Gastrocnemius medialis (tissue), 4 donors: ENCODE results near the gene TDRD3. TPM values are rescaled to one million over a fixed set of nuclear protein-coding genes. Genes with fewer than 3 reads are reported as not detected.
"Not testable (repeated sequence)": the region's sequence is repeated elsewhere in the genome, so short reads cannot be mapped to it uniquely, and the experiment has no call there.

Experiments used
- ATAC-seq, 2 donors: fragments of 150-250 bp; one replicate each; pipeline ENCODE4 v1.9.1; 2016
- DNase-seq, 2 donors: peaks; one replicate each; pipeline ENCODE4 v3.0.0-alpha.2; 2019
- H3K27ac ChIP-seq, 4 donors: fragments of 200-600 bp; sonication (generic); 1 replicate in 1 of 4; 2 replicates in 3 of 4; pipeline ENCODE4 v1.5.1; 2016 to 2018; ENCODE audit warnings: mild to moderate bottlenecking in 2 of 4, moderate library complexity in 1 of 4
- H3K27me3 ChIP-seq, 3 donors: fragments of 200-600 bp; sonication (generic) in 2 of 3; 1 replicate in 1 of 3; 2 replicates in 2 of 3; pipeline versions ENCODE4 v1.5.1 to v1.6.0; 2016 to 2019; ENCODE audit warnings: mild to moderate bottlenecking in 1 of 3, moderate library complexity in 1 of 3
- H3K36me3 ChIP-seq, 2 donors: fragments of 200-600 bp; sonication (generic) in 1 of 2; one replicate each; pipeline ENCODE4 v1.5.1; 2017 to 2018
- H3K4me1 ChIP-seq, 2 donors: fragments of 200-600 bp; sonication (generic) in 1 of 2; one replicate each; pipeline ENCODE4 v1.5.1; 2016 to 2017; ENCODE audit warnings: mild to moderate bottlenecking in 2 of 2
- H3K4me3 ChIP-seq, 4 donors: fragments of 200-600 bp; sonication (generic) in 3 of 4; 1 replicate in 1 of 4; 2 replicates in 3 of 4; pipeline ENCODE4 v1.5.1; 2016 to 2019; ENCODE audit warnings: mild to moderate bottlenecking in 2 of 4
- H3K9me3 ChIP-seq, 3 donors: fragments of 200-600 bp; sonication (generic) in 2 of 3; 1 replicate in 1 of 3; 2 replicates in 2 of 3; pipeline ENCODE4 v1.5.1; 2016 to 2019
- CTCF ChIP-seq, 5 experiments: fragments of 450-650 bp in 3 of 5; fragments of 200-600 bp in 2 of 5; sonication (generic) in 2 of 5; IDR thresholded peaks in 4 of 5; conservative IDR thresholded peaks in 1 of 5; 1 replicate in 4 of 5; 2 replicates in 1 of 5; pipeline ENCODE4 v1.5.1; 2016 to 2019; ENCODE audit warnings: antibody characterized with exemption in 5 of 5, mild to moderate bottlenecking in 3 of 5, moderate library complexity in 3 of 5
- POLR2A ChIP-seq, 2 donors: fragments of 450-650 bp; IDR thresholded peaks; one replicate each; pipeline ENCODE4 v1.6.1; 2017; ENCODE audit warnings: antibody characterized with exemption in 2 of 2, mild to moderate bottlenecking in 2 of 2, moderate library complexity in 2 of 2
- in situ Hi-C, 4 donors: fragments of 200-750 bp; cut with MboI; loops; one replicate each; pipeline versions ENCODE4 v1.15.0 to v1.8.0; 2017; ENCODE audit warnings: low sequenced_read_pairs in 4 of 4
- intact Hi-C: fragments of 100-400 bp; cut with DNase I; formaldehyde crosslinking; loops from one replicate; pipeline ENCODE4 v1.15.1; 2023; ENCODE audit warnings: low total_unique reads
- total RNA-seq, 4 donors: library from RNA; depleted of rRNA; stranded (reverse); fragments of >200 nt; gene quantifications; one replicate each; pipeline versions ENCODE4 v1.1.0 to v1.2.3, GENCODE V29; 2016

Gene TDRD3
- total RNA-seq, 4 donors from 2014 or later, result 13.1 to 37.8 (median 17.7) TPM

DNA sequence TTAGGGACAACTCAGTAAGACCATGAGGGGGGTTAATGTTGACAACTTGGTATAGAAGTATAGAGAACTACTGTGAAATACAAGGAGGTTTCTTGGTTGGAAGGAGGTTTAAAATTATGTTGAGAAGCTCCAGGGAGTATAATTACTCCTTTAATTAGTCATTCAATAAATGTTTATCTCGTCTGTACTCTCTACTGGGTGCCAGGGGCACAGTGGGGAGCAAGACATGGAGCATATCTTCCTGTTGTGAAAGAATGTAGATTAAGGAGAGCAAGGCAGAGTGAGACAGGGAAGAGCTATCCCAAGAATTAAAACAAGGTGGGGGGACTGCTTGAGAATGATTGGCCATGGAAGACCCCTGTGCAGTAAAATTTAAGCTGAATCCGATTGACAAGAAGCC, 33.7 kb upstream of the TDRD3 start:
- Histone ChIP-seq H3K9me3 (no peaks in the 10 kb centered on the region), H3K27ac (no peak overlapping the region), H3K4me1 (no peaks in the 10 kb centered on the region), H3K36me3 (no peaks in the 10 kb centered on the region), H3K27me3 (no peaks in the 10 kb centered on the region), H3K4me3 (no peak overlapping the region)
- TF ChIP-seq POLR2A (IDR thresholded peaks at IDR 0.05), result no peak
- TF ChIP-seq CTCF (IDR thresholded peaks at IDR 0.05 in 4 of 5, conservative IDR thresholded peaks at IDR 0.05 in 1 of 5), result no peak
- in situ Hi-C loops, result no loop called here
- intact Hi-C loops, result no loop called here
- no peak for DNase-seq
- no peak for ATAC-seq

GRCh38 chr13:60369242-60369641, 27.8 kb upstream of the TDRD3 start:
- in situ Hi-C loops (no loop called here), intact Hi-C loops (no loop called here)
- Histone ChIP-seq H3K27me3 (no peaks in the 10 kb centered on the region), H3K36me3 (no peaks in the 10 kb centered on the region), H3K27ac (no peak overlapping the region), H3K4me1 (no peaks in the 10 kb centered on the region), H3K9me3 (no peaks in the 10 kb centered on the region), H3K4me3 (no peak overlapping the region)
- ATAC-seq (no peak), DNase-seq (no peak)
- TF ChIP-seq POLR2A (IDR thresholded peaks at IDR 0.05) (no peak), CTCF (IDR thresholded peaks at IDR 0.05 in 4 of 5, conservative IDR thresholded peaks at IDR 0.05 in 1 of 5) (no peak)

- intact Hi-C loops, result no loop called here
- no peak overlapping the region for H3K4me3 ChIP-seq
- no peaks in the 10 kb centered on the region for H3K27me3 ChIP-seq
- no peaks in the 10 kb centered on the region for H3K9me3 ChIP-seq
- TF ChIP-seq POLR2A (IDR thresholded peaks at IDR 0.05) (no peak), CTCF (IDR thresholded peaks at IDR 0.05 in 4 of 5, conservative IDR thresholded peaks at IDR 0.05 in 1 of 5) (no peak)
- ATAC-seq (no peak), DNase-seq (no peak)
- in situ Hi-C loops, result no loop called here
- H3K27ac ChIP-seq, result no peak overlapping the region
- H3K4me1 ChIP-seq, result no peaks in the 10 kb centered on the region
- H3K36me3 ChIP-seq, result no peaks in the 10 kb centered on the region
These were observed 26.7 kb upstream of the TDRD3 start for GRCh38 chr13:60370343-60370742.

- Histone ChIP-seq H3K9me3 (no peaks in the 10 kb centered on the region), H3K4me3 (no peak overlapping the region), H3K27me3 (no peaks in the 10 kb centered on the region), H3K36me3 (no peaks in the 10 kb centered on the region), H3K4me1 (no peaks in the 10 kb centered on the region), H3K27ac (no peak overlapping the region)
- TF ChIP-seq POLR2A (IDR thresholded peaks at IDR 0.05) (no peak), CTCF (IDR thresholded peaks at IDR 0.05 in 4 of 5, conservative IDR thresholded peaks at IDR 0.05 in 1 of 5) (no peak)
- ATAC-seq (no peak), DNase-seq (no peak)
- in situ Hi-C loops (no loop called here), intact Hi-C loops (no loop called here)
These were observed 24.9 kb upstream of the TDRD3 start for GRCh38 chr13:60372141-60372540.

DNA sequence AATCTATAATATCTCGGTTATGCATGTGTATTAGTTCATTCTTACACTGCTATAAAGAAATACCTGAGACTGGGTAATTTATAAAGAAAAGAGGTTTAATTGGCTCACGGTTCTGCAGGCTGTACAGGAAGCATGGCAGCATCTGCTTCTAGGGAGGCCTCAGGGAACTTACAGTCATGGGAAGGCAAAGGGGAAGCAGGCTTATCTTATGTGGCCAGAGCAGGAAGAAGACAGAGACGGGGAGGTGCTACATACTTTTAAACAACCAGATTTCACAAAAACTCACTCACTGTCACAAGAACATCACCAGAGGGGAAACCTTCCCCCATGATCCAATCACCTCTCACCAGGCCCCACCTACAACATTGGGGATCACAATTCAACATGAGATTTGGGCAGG, 17.7 kb upstream of the TDRD3 start:
- DNase-seq, H3K9me3 ChIP-seq, intact Hi-C loops, ATAC-seq, H3K4me1 ChIP-seq, H3K27ac ChIP-seq, H3K36me3 ChIP-seq, H3K27me3 ChIP-seq, H3K4me3 ChIP-seq: not testable (repeated sequence)
- in situ Hi-C loops, result loop anchor here in 2 of 4 donors (25.0 kb wide), 1 partner anchor 217 kb away; the partner anchor contains the start of gene DIAPH3 (in 2 of the 2)
